ENCODE measurements around the gene EPS15. TPM values are rescaled to one million over a fixed set of nuclear protein-coding genes. Genes with fewer than 3 reads are reported as not detected.
"Not testable (repeated sequence)": the region's sequence is repeated elsewhere in the genome, so short reads cannot be mapped to it uniquely, and the experiment has no call there.

The EPS15 gene
- total RNA-seq, 1 donor from 2014 or later = 37.1 TPM

DNA sequence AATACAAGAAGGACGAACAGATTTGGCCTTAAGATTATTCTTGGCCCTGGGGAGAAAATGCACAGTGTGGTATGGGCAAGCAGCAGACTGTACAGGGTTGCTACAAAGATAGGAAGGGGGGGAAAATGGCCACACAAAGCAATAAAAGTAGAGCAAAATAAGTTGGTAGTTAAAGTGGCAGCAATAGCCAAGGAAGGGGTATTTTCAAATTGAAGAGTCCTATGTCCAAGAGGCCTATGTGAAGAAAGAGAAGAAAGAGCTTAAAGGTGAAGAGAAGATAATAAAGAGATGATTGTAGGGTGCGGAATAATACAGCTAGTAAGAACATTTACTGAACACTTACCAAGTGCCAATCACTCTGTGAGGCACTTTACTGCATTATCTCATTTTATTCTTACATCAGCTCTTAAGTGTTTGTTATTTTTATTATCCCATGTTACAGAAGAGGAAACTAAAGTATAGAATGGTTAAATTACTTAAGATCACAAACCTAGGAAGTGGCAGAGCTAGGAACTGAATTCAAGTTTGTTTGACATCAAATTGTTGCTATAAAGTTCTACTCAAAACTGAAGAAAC, 100.6 kb downstream of the EPS15 start:
- H3K27me3 ChIP-seq (ENCODE audit: control insufficient read depth, insufficient read depth, low read length) = no peaks in the 10 kb centered on the region
- TF ChIP-seq, protein P1, sequence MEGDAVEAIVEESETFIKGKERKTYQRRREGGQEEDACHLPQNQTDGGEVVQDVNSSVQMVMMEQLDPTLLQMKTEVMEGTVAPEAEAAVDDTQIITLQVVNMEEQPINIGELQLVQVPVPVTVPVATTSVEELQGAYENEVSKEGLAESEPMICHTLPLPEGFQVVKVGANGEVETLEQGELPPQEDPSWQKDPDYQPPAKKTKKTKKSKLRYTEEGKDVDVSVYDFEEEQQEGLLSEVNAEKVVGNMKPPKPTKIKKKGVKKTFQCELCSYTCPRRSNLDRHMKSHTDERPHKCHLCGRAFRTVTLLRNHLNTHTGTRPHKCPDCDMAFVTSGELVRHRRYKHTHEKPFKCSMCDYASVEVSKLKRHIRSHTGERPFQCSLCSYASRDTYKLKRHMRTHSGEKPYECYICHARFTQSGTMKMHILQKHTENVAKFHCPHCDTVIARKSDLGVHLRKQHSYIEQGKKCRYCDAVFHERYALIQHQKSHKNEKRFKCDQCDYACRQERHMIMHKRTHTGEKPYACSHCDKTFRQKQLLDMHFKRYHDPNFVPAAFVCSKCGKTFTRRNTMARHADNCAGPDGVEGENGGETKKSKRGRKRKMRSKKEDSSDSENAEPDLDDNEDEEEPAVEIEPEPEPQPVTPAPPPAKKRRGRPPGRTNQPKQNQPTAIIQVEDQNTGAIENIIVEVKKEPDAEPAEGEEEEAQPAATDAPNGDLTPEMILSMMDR (IDR thresholded peaks at IDR 0.05; ENCODE audit: insufficient read depth, low read length, poor library complexity, severe bottlenecking) = no peak
- DNase-seq (ENCODE audit: low read depth) = no peak
- H3K4me3 ChIP-seq (ENCODE audit: low read depth, low read length) = no peak overlapping the region
- no peaks in the 10 kb centered on the region for H3K36me3 ChIP-seq (ENCODE audit: control insufficient read depth, insufficient read depth, low read length)

DNA sequence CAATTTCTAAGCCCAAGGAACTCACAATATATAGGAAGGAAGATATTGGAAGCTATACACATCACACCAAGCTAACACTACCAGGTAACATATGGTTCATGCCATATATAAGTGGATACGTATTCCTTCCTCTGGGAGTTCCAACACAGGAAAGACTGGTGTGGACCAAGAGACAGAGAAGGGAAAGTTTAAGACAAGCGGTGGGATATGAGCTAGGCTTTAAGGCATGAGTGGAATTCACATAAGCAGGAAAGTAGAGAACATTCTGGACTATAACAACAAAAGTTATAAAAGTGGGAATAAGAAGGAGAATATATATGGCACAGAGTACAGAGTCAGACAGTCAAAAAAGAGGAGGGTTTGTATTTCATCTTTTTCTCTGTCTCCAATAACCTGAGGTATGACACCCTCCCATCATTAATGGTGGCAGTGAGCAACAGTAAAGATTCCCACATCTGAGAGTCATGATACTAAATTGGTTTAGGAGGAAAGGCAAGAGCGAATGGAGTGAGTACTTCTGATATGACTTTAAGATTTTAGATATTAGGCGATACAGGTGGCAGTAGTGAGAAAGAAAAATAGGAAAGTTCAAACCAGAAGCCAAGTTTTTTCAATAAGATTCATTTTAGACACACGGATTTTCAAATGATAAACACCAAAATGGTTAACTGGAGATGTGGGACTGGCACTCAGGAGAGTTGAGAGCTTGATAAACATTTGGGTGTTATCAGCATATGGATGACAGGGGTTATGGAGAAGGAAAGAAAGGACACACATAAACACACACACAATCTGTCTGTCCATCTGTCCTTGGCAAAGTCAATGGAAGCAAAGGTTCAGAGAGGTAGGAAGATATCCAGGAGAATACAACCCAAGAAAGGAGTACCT, 101.3 kb downstream of the EPS15 start:
- H3K4me3 ChIP-seq (ENCODE audit: low read depth, low read length) = no peak overlapping the region
- no peaks in the 10 kb centered on the region for H3K36me3 ChIP-seq (ENCODE audit: control insufficient read depth, insufficient read depth, low read length)
- no peaks in the 10 kb centered on the region for H3K27me3 ChIP-seq (ENCODE audit: control insufficient read depth, insufficient read depth, low read length)
- DNase-seq (ENCODE audit: low read depth) = no peak
- TF ChIP-seq, protein P1 (IDR thresholded peaks at IDR 0.05; ENCODE audit: insufficient read depth, low read length, poor library complexity, severe bottlenecking) = no peak

DNA sequence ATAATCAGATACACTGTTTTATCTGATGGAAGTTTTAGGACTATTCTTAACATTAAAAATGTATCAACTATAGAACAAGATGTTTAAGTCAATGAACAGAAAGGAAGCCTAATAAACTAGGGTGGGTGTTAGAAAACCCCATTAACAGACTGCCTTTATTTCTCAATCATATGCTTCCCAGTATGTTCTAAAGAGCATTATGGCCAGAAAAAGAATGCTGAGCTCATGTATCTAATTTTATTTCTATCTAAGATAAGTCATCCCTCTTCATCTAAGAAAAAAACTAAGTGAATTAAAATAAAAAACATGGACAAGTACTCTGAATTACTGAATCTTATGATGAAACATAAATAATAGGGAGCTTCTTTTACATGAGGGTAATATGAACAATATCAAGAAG, 102.2 kb downstream of the EPS15 start:
- Histone ChIP-seq H3K36me3 (ENCODE audit: control insufficient read depth, insufficient read depth, low read length) (no peaks in the 10 kb centered on the region), H3K4me3 (ENCODE audit: low read depth, low read length) (no peak overlapping the region), H3K27me3 (ENCODE audit: control insufficient read depth, insufficient read depth, low read length) (no peaks in the 10 kb centered on the region)
- TF ChIP-seq, protein P1 (IDR thresholded peaks at IDR 0.05; ENCODE audit: insufficient read depth, low read length, poor library complexity, severe bottlenecking) = no peak
- DNase-seq (ENCODE audit: low read depth) = no peak

DNA sequence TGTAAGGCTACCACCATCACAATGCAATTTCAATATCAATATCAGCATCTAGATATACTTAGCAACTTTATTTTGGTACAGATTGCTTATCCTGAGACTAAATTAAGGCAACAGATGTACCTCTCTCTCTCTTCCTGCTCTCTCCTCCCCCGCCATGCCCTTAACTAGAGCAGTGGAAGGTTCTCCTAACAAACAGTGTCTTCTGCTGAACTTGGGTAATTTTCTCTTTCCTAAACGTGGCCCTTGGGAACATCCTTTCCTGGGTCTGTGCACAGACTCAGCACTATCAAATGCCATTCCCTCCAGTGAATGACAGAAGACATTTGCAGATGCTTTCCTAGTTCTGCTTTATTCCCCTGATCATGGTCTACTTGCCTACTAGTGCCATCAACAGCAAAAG, 103.1 kb downstream of the EPS15 start:
- Histone ChIP-seq H3K36me3 (ENCODE audit: control insufficient read depth, insufficient read depth, low read length) (no peaks in the 10 kb centered on the region), H3K27me3 (ENCODE audit: control insufficient read depth, insufficient read depth, low read length) (no peaks in the 10 kb centered on the region), H3K4me3 (ENCODE audit: low read depth, low read length) (no peak overlapping the region)
- TF ChIP-seq, protein P1 (IDR thresholded peaks at IDR 0.05; ENCODE audit: insufficient read depth, low read length, poor library complexity, severe bottlenecking) = no peak
- no peak for DNase-seq (ENCODE audit: low read depth)

DNA sequence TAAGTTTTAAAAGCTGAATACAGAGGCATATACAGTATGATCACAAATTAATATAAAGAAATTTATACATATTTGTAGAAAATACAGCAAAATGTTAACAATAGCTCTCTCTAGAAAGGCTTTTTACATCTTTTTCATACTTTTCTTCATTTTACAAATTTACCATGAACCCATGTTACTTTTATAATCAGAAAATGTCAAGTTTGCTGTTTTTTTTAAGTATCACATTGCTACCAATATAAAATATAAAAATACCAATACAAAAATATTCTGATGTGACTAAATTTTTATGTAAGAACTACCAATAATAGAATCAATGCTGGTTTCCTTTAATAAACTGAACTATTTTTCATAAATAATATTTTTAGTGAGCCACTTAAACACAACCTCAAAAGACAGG, 104.3 kb downstream of the EPS15 start:
- TF ChIP-seq, protein P1 (IDR thresholded peaks at IDR 0.05; ENCODE audit: insufficient read depth, low read length, poor library complexity, severe bottlenecking) = no peak
- H3K27me3 ChIP-seq (ENCODE audit: control insufficient read depth, insufficient read depth, low read length) = no peaks in the 10 kb centered on the region
- no peak for DNase-seq (ENCODE audit: low read depth)
- H3K36me3 ChIP-seq (ENCODE audit: control insufficient read depth, insufficient read depth, low read length) = no peaks in the 10 kb centered on the region
- H3K4me3 ChIP-seq (ENCODE audit: low read depth, low read length) = no peak overlapping the region

DNA sequence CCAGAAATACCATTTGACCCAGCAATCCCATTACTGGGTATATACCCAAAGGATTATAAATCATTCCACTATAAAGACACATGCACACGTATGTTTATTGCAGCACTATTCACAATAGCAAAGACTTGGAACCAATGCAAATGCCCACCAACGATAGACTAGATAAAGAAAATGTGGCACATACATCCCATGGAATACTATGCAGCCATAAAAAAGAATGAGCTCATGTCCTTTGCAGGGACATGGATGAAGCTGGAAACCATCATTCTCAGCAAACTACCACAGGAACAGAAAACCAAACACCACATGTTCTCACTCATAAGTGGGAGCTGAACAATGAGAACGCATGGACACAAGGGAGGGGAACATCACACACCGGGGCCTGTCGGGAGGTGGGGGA, 107.2 kb downstream of the EPS15 start:
- not testable (repeated sequence) for H3K27me3 ChIP-seq (ENCODE audit: control insufficient read depth, insufficient read depth, low read length); H3K36me3 ChIP-seq (ENCODE audit: control insufficient read depth, insufficient read depth, low read length); DNase-seq (ENCODE audit: low read depth); H3K4me3 ChIP-seq (ENCODE audit: low read depth, low read length)

Measured in kidney epithelial cell (primary cell).